Kidney (tissue), 14 donors: Measurements from ENCODE around the gene IFNA16. TPM values are rescaled to one million over a fixed set of nuclear protein-coding genes. Genes with fewer than 3 reads are reported as not detected.

Experiments
- DNase-seq, 5 donors: peaks; one replicate each; pipeline ENCODE4 v3.0.0-alpha.2; 2013 to 2020
- FAIRE-seq: peaks from 2 replicates; lab custom pipeline; 2012; peaks lifted over from hg19 to GRCh38; lab: Jason Lieb, UNC
- H3K27ac ChIP-seq, 2 donors: one replicate each; pipeline ENCODE4 v1.7.0; 2013; ENCODE audit warnings: low read depth in 2 of 2, low read length in 2 of 2, inconsistent platforms in 1 of 2
- H3K27me3 ChIP-seq: one replicate; pipeline ENCODE4 v1.7.1; 2013; ENCODE audit warnings: low read length, inconsistent platforms; ENCODE audit not compliant: control insufficient read depth, insufficient read depth
- H3K36me3 ChIP-seq, 3 donors: one replicate each; pipeline versions ENCODE4 v1.7.0 to v1.7.1; 2013; ENCODE audit warnings: low read length in 3 of 3, control low read depth in 1 of 3, inconsistent platforms in 1 of 3; ENCODE audit not compliant: insufficient read depth in 3 of 3, control insufficient read depth in 2 of 3
- H3K4me1 ChIP-seq, 3 donors: one replicate each; pipeline versions ENCODE4 v1.7.0 to v1.7.1; 2013; ENCODE audit warnings: low read length in 3 of 3, inconsistent platforms in 1 of 3, low read depth in 1 of 3; ENCODE audit not compliant: control insufficient read depth in 2 of 3, insufficient read depth in 2 of 3
- H3K4me3 ChIP-seq, 3 donors: one replicate each; pipeline versions ENCODE4 v1.7.0 to v1.8.1; 2013; ENCODE audit warnings: low read length in 3 of 3, control low read depth in 1 of 3, inconsistent platforms in 1 of 3
- H3K9ac ChIP-seq, 3 donors: one replicate each; pipeline versions ENCODE4 v1.7.0 to v1.7.1; 2013; ENCODE audit warnings: low read length in 3 of 3, control low read depth in 1 of 3, inconsistent platforms in 1 of 3
- H3K9me3 ChIP-seq, 3 donors: one replicate each; pipeline versions ENCODE4 v1.7.0 to v1.7.1; 2013; ENCODE audit warnings: low read length in 3 of 3, control low read depth in 1 of 3, inconsistent platforms in 1 of 3; ENCODE audit not compliant: control insufficient read depth in 2 of 3, insufficient read depth in 1 of 3
- intact Hi-C: fragments of 100-400 bp; cut with DNase I; formaldehyde crosslinking; loops from one replicate; pipeline ENCODE4 v1.11.1; 2022
- polyA plus RNA-seq: library from polyadenylated mRNA; stranded (reverse); fragments of 350-450 nt; fragmentation: Illumina TruSeq; extraction: RNeasy Lipid Tissue Mini Kit (QIAGEN cat#74804); gene quantifications from one replicate; pipeline ENCODE4 v1.2.3, GENCODE V29; 2014; ENCODE audit warnings: low read depth, low replicate concordance; ENCODE audit not compliant: insufficient read depth
- total RNA-seq: library from RNA; stranded (reverse); fragmentation: NEBNext Ultra II Directional; extraction: Animal tissue kit (Norgen Biotek cat#: 25700); gene quantifications from one replicate; pipeline ENCODE4 v1.2.1, GENCODE V29; 2021
- TF ChIP-seq, protein P1 (sequence below): IDR thresholded peaks from 3 replicates; pipeline ENCODE4 v1.5.1; 2012; ENCODE audit warnings: mild to moderate bottlenecking, moderate library complexity, borderline replicate concordance; ENCODE audit not compliant: insufficient read depth; ENCODE audit errors: extremely low read depth
- donor health status: control.
- donor health status: control.
- donor health status: control.
- donor health status: control.
- donor health status: control.
- donor health status: DM: yes; HTN: yes; CAD: no.
- donor health status: Normal renal cell carcinoma (clear cell type).

The IFNA16 gene
- total and polyA plus RNA-seq, 2 donors from 2014 or later: not detected

DNA sequence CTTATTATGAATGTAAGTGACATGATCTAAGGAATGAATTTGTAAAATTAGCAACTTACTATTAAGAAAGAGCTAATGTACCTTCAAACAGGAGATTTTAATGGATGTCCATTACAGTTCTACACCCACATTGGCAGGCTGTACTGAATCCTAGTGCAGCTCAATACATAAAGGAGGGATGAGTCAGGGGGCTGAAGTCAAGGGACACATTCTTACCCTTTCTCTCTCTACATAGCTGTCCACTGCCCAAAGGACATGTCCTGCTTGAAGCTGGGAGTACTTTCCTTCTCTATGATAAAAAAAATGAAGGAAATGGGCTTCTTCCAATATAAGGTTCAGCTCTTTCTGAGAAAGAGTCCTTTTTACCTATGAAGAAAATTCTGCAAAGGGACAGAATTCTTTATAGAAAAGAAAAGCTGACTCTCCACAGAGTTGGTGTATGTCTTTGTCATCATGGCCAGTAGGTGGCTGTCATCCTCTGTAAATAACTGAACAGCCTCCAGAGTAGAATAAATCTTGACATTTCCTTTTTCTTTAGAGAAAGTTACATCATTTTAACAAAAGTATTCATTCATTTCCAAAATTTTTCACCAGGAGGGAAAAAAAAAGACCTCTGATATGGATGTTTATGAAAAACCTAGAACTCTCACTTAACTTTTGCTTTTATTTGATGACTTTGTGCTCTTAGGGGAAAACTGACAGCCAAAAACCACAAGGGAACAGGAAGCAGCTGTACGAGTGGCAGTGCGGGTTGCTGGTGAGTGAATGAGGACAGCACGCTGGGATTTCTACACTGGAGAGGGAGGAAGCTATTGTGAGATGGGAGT, 35.8 kb upstream of the IFNA16 start:
- no peak overlapping the region for H3K9ac ChIP-seq
- no peak overlapping the region for H3K27ac ChIP-seq
- peaks cover 0 to 4% (median 0%) of the 10 kb centered on the region in 3 donors for H3K4me1 ChIP-seq
- no peaks in the 10 kb centered on the region for H3K9me3 ChIP-seq
- no peaks in the 10 kb centered on the region for H3K27me3 ChIP-seq
- no peaks in the 10 kb centered on the region for H3K36me3 ChIP-seq
- intact Hi-C loops: no loop called here
- FAIRE-seq (peak; percentile 89), DNase-seq (peak in 3 of 5 donors; percentile 43 to 53 (median 52))
- H3K4me3 ChIP-seq: no peak overlapping the region
- TF ChIP-seq, protein P1, sequence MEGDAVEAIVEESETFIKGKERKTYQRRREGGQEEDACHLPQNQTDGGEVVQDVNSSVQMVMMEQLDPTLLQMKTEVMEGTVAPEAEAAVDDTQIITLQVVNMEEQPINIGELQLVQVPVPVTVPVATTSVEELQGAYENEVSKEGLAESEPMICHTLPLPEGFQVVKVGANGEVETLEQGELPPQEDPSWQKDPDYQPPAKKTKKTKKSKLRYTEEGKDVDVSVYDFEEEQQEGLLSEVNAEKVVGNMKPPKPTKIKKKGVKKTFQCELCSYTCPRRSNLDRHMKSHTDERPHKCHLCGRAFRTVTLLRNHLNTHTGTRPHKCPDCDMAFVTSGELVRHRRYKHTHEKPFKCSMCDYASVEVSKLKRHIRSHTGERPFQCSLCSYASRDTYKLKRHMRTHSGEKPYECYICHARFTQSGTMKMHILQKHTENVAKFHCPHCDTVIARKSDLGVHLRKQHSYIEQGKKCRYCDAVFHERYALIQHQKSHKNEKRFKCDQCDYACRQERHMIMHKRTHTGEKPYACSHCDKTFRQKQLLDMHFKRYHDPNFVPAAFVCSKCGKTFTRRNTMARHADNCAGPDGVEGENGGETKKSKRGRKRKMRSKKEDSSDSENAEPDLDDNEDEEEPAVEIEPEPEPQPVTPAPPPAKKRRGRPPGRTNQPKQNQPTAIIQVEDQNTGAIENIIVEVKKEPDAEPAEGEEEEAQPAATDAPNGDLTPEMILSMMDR: peak; percentile 51

DNA sequence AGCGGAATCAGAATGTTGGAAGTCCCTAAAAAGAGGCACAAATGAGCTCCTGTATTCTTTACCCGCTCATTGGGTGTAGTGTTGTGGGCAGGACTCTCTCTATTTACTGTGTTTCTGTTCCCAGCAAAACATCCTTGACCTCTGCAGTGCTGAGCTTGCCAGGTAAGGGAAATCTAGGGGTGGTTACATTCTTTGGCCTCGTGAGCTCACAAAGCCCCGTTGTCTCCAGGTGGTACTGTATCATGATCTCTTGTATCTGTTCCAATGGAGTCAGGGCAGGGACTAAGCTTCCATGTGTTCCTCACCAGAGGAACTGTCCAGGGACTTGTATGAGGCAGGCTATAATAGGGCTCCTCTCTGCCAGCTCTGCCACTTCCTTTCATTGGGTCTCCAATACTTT, 34.5 kb upstream of the IFNA16 start:
- TF ChIP-seq, protein P1: no peak
- no peak overlapping the region for H3K27ac ChIP-seq
- H3K4me3 ChIP-seq: no peak overlapping the region
- DNase-seq (no peak), FAIRE-seq (no peak)
- H3K9ac ChIP-seq: no peak overlapping the region
- H3K36me3 ChIP-seq: no peaks in the 10 kb centered on the region
- H3K9me3 ChIP-seq: no peaks in the 10 kb centered on the region
- H3K27me3 ChIP-seq: no peaks in the 10 kb centered on the region
- intact Hi-C loops: no loop called here
- H3K4me1 ChIP-seq: peaks cover 0 to 4% (median 0%) of the 10 kb centered on the region in 3 donors

DNA sequence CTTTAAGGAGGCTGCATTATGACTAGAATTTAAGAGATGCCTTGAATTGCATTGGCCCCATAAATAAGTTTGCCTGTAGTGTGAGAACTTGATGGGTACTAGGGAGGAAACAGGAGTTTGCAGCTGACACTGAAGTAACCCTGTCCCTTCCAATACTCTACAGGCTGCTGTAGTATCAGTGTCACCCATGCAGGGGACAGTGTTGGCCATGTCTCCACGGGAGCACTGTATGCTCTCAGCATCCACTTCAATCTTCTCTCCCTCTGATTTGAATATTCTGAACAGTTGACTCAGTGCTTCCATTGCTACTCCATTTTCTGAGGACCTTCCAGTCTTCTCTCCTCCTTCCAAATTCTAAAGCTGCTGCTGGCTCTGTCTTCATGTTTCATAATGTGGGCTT, 34.1 kb upstream of the IFNA16 start:
- H3K36me3 ChIP-seq: no peaks in the 10 kb centered on the region
- intact Hi-C loops: no loop called here
- TF ChIP-seq, protein P1: no peak
- peaks cover 0 to 4% (median 0%) of the 10 kb centered on the region in 3 donors for H3K4me1 ChIP-seq
- DNase-seq (no peak), FAIRE-seq (no peak)
- H3K4me3 ChIP-seq: no peak overlapping the region
- no peak overlapping the region for H3K27ac ChIP-seq
- no peaks in the 10 kb centered on the region for H3K9me3 ChIP-seq
- H3K27me3 ChIP-seq: no peaks in the 10 kb centered on the region
- no peak overlapping the region for H3K9ac ChIP-seq
